Naive thymus-derived CD8-positive, alpha-beta T cell (primary cell): ENCODE data around the gene ASCC1. TPM values are rescaled to one million over a fixed set of nuclear protein-coding genes. Genes with fewer than 3 reads are reported as not detected.

Experiments
- ATAC-seq, 2 donors: fragments of 150-1000 bp; cut with Tn5 transposase in 1 of 2; sonication (Bioruptor Pico), chemical (Tn5 transposase) in 1 of 2; 1 replicate in 1 of 2; 2 replicates in 1 of 2; pipeline ENCODE4 v1.10.0; 2021; ENCODE audit warnings: mild to moderate bottlenecking in 2 of 2, moderate library complexity in 2 of 2
- POLR2A ChIA-PET: fragments of 350-600 bp; sonication (Branson Sonifier 250); formaldehyde crosslinking; loops from one replicate; lab custom pipeline; 2021; ENCODE audit warnings: antibody characterized with exemption; lab: Charles Lee
- DNase-seq, 10 donors: peaks; one replicate each; pipeline versions ENCODE4 v3.0.0 to v3.0.0-alpha.2; 2020 to 2022
- H3K27ac Mint-ChIP-seq, 10 donors: one replicate each; pipeline ENCODE4 v1.8.0; 2020 to 2022; ENCODE audit warnings: mild to moderate bottlenecking in 10 of 10, mixed read lengths in 10 of 10, moderate library complexity in 4 of 10, inconsistent platforms in 1 of 10
- H3K27me3 Mint-ChIP-seq, 5 donors: one replicate each; pipeline ENCODE4 v1.8.0; 2021 to 2022; ENCODE audit warnings: mixed read lengths in 5 of 5
- H3K36me3 Mint-ChIP-seq, 3 donors: one replicate each; pipeline ENCODE4 v1.8.0; 2020 to 2022; ENCODE audit warnings: mixed read lengths in 3 of 3, mild to moderate bottlenecking in 2 of 3, inconsistent platforms in 1 of 3
- H3K4me1 Mint-ChIP-seq, 4 donors: one replicate each; pipeline ENCODE4 v1.8.0; 2021 to 2022; ENCODE audit warnings: mixed read lengths in 4 of 4
- H3K4me3 Mint-ChIP-seq, 10 donors: one replicate each; pipeline ENCODE4 v1.8.0; 2020 to 2022; ENCODE audit warnings: mild to moderate bottlenecking in 10 of 10, mixed read lengths in 10 of 10, moderate library complexity in 6 of 10, inconsistent platforms in 1 of 10
- H3K9me3 Mint-ChIP-seq, 9 donors: one replicate each; pipeline ENCODE4 v1.8.0; 2020 to 2022; ENCODE audit warnings: mixed read lengths in 9 of 9, mild to moderate bottlenecking in 3 of 9, inconsistent platforms in 1 of 9, moderate library complexity in 1 of 9
- polyA plus RNA-seq, 3 donors: library from polyadenylated mRNA; unstranded; fragments of 300-500 nt; fragmentation: Illumina TruSeq; gene quantifications; one replicate each; pipeline ENCODE4 v1.2.3, GENCODE V29; 2021
- total RNA-seq, 8 experiments: library from RNA in 2 of 8; stranded (reverse) in 2 of 8; gene quantifications; one replicate each; pipeline ENCODE4 v1.2.3 and lab custom pipeline; 2021 to 2026

Gene ASCC1
- total and polyA plus RNA-seq, 5 experiments from 2014 or later, result 21.2 to 44.4 (median 24.7) TPM

DNA sequence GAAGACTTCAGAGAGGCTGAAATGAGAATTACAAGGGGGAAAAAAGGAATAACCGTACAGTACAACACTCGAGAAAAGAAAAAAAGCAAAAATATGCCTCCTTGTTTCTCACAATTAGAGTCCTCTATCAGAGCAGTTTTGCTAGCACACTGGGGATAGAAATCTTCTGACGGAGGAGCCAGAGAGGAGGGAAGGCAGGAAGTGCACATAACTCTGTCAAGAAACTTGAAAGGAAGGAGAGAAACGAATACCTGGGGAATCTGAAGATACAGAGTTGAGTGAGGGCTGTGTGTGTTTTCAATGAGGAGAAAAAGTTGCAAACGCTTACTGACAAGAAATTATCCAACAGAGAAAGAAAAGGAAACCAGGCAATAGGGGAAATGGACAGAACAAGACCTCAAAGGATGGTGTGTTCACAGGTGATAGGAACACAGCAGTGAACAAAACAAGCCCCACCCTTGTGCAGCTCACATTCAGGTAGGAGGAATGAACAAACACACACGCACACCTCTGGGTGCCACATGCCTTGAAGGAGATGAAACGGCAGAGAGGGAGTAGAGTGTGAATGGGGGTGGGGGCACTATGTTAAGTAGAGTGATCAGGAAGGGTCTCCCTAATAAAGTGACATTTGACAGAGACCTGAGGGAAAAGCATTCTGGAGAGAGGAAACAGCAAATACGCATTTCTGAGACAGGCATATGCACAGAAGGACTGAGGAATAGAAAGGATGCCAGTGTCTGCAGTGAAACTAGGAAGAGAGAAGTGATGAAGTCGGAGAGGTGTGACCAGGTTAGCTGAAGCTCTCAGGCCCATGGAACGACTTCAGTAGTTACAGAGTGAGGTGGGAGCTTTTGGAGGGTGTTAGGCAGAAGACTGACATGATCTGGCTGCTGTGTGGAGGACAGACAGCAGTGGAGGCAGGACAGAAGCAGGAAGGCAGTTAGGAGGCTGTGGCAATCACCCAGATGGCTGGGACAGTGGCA is 81.0 kb downstream of the ASCC1 start:
- DNase-seq (peak in 4 of 10 donors; percentile 24 to 63 (median 38)), ATAC-seq (peak; percentile 71 to 77)
- Mint-ChIP-seq H3K4me1 (peaks cover 27 to 50% (median 40%) of the 10 kb centered on the region in 4 donors), H3K4me3 (peak overlapping the region; percentile 32 to 75 (median 65)), H3K27me3 (no peaks in the 10 kb centered on the region), H3K27ac (peak overlapping the region; percentile 83 to 95 (median 92)), H3K9me3 (no peaks in the 10 kb centered on the region), H3K36me3 (peaks cover 0 to 12% (median 9%) of the 10 kb centered on the region in 3 donors)
- POLR2A ChIA-PET, result interaction anchor here (0.5 to 1.9 kb wide), 5 partner anchors 9 to 81 kb away, joined by 3 to 5 read pairs (median 3); partner anchors contain the start of genes ANAPC16, ASCC1 and SPOCK2

DNA sequence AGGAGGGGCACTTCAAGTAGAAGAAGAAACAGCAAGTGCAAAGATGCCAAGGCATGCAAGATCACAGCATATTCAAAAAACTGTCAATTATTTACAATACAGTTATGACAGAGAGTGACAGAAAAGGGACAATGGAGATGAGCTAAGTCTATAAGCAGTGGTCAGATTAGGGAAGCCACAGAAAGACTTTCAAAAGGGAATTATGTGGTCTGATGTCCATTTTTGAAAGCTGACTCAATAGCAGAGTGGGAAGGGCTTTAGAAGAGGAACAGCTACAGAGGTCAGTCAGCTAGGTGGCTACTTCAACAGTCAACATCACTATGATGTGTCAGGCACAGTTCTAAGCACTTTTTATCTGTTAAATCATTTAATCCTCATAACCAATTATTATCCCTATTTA is 82.6 kb downstream of the ASCC1 start:
- Mint-ChIP-seq H3K27ac (peak overlapping the region; percentile 1 to 94 (median 90)), H3K36me3 (peaks cover 0 to 14% (median 9%) of the 10 kb centered on the region in 3 donors), H3K4me3 (peak overlapping the region in 3 of 10 donors; percentile 5 to 23 (median 8)), H3K4me1 (peaks cover 26 to 49% (median 37%) of the 10 kb centered on the region in 4 donors), H3K9me3 (no peaks in the 10 kb centered on the region), H3K27me3 (no peaks in the 10 kb centered on the region)
- DNase-seq, result no peak
- no peak for ATAC-seq
- POLR2A ChIA-PET, result interaction anchor here (0.8 to 2.3 kb wide), 3 partner anchors 50 to 82 kb away, joined by 3 to 7 read pairs (median 6); partner anchors contain the start of genes ANAPC16 and ASCC1

DNA sequence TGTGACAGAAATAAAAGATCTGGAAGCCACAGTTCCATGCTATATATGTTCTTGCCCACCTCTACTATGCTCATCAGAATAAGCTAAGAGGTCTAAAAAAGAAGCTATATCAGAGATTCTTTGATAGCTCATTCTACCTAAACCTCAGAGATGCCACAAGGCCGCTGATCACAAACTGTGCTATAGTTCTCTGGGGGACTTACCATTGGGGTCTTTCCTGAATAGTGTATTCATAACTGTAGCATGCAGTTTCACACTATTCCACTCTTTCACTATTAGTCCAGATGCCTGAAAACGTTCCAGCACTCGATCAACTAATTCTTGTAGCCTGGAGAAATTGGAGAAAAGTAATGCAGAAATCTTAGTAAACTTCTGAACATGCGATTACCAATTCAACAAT is 83.2 kb downstream of the ASCC1 start:
- Mint-ChIP-seq H3K36me3 (peaks cover 0 to 18% (median 11%) of the 10 kb centered on the region in 3 donors), H3K27me3 (no peaks in the 10 kb centered on the region), H3K4me1 (peaks cover 25 to 47% (median 37%) of the 10 kb centered on the region in 4 donors), H3K27ac (peak overlapping the region; percentile 1 to 94 (median 90)), H3K9me3 (no peaks in the 10 kb centered on the region), H3K4me3 (peak overlapping the region in 3 of 10 donors; percentile 8 to 51 (median 46))
- POLR2A ChIA-PET, result interaction anchor here (0.6 to 2.3 kb wide), 9 partner anchors 33 to 206 kb away, joined by 3 to 11 read pairs (median 4); partner anchors contain the start of genes ANAPC16, ASCC1 and SPOCK2
- DNase-seq (no peak), ATAC-seq (peak in 1 of 2 donors; percentile 20)

DNA sequence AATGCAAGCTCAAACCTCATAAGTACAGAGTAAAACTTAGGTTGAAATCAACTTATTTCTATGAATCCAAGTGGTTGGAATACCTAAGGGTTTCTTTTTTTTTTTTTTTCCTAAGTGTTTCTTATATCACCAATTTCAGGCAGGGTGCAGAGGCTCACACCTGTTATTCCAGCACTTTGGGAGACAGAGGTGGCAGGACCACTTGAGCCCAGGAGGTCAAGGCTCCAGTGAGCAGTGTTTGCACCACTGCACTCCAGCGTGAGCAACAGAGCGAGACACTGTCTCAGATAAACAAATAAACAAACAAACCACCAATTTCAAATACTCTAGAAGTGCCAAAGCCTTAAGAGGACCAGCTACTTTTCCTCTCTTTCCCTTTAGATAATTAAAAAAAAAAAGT is 88.5 kb downstream of the ASCC1 start:
- Mint-ChIP-seq H3K4me3 (no peak overlapping the region), H3K27ac (peak overlapping the region in 2 of 10 donors; percentile 7 to 81), H3K27me3 (no peaks in the 10 kb centered on the region), H3K9me3 (no peaks in the 10 kb centered on the region), H3K36me3 (peaks cover 0 to 25% (median 4%) of the 10 kb centered on the region in 3 donors), H3K4me1 (peaks cover 11 to 31% (median 25%) of the 10 kb centered on the region in 4 donors)
- POLR2A ChIA-PET, result interaction anchor here (0.6 to 3.7 kb wide), 6 partner anchors 11 to 200 kb away, joined by 3 to 33 read pairs (median 4); partner anchors contain the start of gene SPOCK2
- ATAC-seq (no peak), DNase-seq (no peak)

DNA sequence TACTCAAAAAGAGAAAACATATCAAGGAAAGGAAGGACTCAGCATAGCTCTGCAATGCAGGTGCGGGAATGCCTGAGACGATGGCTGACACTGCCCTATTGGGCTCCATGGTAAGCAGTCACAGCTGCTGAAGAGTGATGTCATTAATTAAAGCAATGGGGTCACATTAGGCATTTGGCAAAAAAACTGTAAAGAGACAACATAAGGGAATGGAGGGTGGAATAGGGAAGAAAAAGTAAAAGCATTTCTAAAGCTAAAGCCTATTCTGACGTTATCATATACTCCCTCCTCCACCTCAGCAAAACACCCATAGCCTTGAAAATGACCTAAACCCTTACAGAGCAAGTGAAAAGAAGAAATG is 89.2 kb downstream of the ASCC1 start:
- Mint-ChIP-seq H3K4me1 (peaks cover 14 to 32% (median 28%) of the 10 kb centered on the region in 4 donors), H3K36me3 (peaks cover 0 to 21% (median 4%) of the 10 kb centered on the region in 3 donors), H3K27me3 (no peaks in the 10 kb centered on the region), H3K9me3 (no peaks in the 10 kb centered on the region), H3K27ac (peak overlapping the region in 8 of 10 donors; percentile 5 to 68 (median 21)), H3K4me3 (no peak overlapping the region)
- DNase-seq, result no peak
- POLR2A ChIA-PET, result interaction anchor here (0.6 to 3.7 kb wide), 11 partner anchors 9 to 200 kb away, joined by 3 to 33 read pairs (median 4); partner anchors contain the start of gene SPOCK2
- ATAC-seq, result no peak

DNA sequence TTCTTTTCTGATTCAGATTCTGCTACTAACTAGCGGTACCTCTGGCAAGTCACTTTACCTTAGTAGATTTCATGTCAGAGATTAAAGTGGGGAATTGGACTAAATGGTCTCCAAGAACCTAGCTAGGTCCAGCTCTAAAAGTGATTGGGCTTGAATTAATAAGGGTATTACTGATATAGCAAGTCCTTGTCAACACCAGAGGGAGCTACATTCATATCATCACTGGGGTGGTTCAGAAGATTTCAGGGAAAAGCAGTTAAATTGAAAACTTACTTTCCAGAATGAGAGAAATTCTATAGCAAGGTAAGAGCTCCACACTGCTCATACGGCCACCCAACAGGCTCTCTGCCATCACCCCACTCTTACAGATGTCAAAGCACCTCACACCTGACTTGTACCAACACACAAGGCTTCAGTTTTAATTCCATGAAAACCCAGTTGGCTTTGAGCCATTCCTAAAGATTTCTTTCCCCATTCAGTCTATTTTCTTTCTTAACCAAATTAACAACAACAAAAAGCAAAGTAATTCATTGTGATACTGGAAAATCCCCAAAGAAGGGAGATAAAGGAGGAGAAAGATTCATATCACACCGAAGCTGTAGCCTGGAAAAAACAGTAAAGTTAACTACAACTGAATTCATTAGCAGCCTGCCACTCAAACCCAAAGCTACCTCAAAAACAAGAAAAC is 89.7 kb downstream of the ASCC1 start:
- no peak for DNase-seq
- POLR2A ChIA-PET, result interaction anchor here (0.5 to 3.7 kb wide), 12 partner anchors 10 to 171 kb away, joined by 3 to 33 read pairs (median 3); partner anchors contain the start of gene SPOCK2
- H3K27ac Mint-ChIP-seq, result peak overlapping the region in 7 of 10 donors; percentile 3 to 68 (median 28)

DNA sequence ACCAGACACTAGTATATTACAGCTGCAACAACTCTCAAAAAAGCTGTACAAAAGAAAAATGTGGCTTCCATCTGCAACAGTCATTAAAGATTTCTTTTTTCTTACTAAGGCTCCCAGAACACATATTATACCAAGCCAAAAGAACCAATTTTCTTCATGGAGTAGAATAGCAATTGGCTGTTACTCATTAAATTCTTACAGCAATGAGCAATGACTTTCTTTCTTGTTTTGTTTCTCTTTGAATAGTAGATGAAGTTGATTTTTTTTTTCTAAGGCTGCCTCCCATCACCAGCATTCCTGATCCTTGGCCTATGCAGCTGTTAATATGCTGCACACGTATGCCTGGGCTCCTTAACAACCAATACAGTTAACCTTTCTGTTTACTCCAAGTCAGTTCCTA is 91.1 kb downstream of the ASCC1 start:
- Mint-ChIP-seq H3K9me3 (no peaks in the 10 kb centered on the region), H3K36me3 (peaks cover 0 to 26% (median 9%) of the 10 kb centered on the region in 3 donors), H3K27ac (peak overlapping the region in 8 of 10 donors; percentile 17 to 84 (median 72)), H3K4me1 (peaks cover 20 to 46% (median 35%) of the 10 kb centered on the region in 4 donors), H3K4me3 (no peak overlapping the region), H3K27me3 (no peaks in the 10 kb centered on the region)
- POLR2A ChIA-PET, result interaction anchor here (0.6 to 3.7 kb wide), 9 partner anchors 10 to 212 kb away, joined by 3 to 33 read pairs (median 3); partner anchors contain the start of gene SPOCK2
- no peak for DNase-seq
- no peak for ATAC-seq

More for the DNA sequence above, 89.7 kb downstream of the ASCC1 start:
- Mint-ChIP-seq H3K36me3 (peaks cover 0 to 20% (median 7%) of the 10 kb centered on the region in 3 donors), H3K4me3 (no peak overlapping the region), H3K9me3 (no peaks in the 10 kb centered on the region), H3K27me3 (no peaks in the 10 kb centered on the region), H3K4me1 (peaks cover 18 to 37% (median 33%) of the 10 kb centered on the region in 4 donors)
- no peak for ATAC-seq

DNA sequence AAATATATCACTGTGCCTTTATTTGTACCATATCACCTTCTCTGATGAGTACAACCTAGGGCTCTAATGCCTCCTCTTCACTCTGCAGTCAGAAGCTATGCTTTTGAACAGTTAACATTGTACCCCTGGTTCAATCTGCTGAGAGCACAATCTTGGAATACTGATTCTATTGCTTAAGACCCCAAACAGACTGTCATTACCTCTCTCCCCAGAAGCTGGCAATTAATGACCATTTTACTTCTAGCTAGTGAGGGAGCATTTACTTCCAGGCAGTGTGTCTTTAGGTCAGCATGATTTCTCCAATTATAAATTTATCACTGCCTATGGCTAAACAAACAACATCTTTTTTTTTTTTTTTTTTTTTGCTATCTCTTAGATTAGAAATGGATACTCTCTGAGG is 91.7 kb downstream of the ASCC1 start:
- POLR2A ChIA-PET, result interaction anchor here (0.6 to 1.4 kb wide), 6 partner anchors 10 to 213 kb away, joined by 3 to 8 read pairs (median 3); no protein-coding TSS in a partner anchor
- DNase-seq (no peak), ATAC-seq (no peak)
- H3K27ac Mint-ChIP-seq, result peak overlapping the region in 9 of 10 donors; percentile 27 to 84 (median 69)
- H3K4me1 Mint-ChIP-seq, result peaks cover 24 to 50% (median 36%) of the 10 kb centered on the region in 4 donors
- H3K9me3 Mint-ChIP-seq, result no peaks in the 10 kb centered on the region
- peaks cover 4 to 27% (median 13%) of the 10 kb centered on the region in 3 donors for H3K36me3 Mint-ChIP-seq
- H3K27me3 Mint-ChIP-seq, result no peaks in the 10 kb centered on the region
- H3K4me3 Mint-ChIP-seq, result no peak overlapping the region

DNA sequence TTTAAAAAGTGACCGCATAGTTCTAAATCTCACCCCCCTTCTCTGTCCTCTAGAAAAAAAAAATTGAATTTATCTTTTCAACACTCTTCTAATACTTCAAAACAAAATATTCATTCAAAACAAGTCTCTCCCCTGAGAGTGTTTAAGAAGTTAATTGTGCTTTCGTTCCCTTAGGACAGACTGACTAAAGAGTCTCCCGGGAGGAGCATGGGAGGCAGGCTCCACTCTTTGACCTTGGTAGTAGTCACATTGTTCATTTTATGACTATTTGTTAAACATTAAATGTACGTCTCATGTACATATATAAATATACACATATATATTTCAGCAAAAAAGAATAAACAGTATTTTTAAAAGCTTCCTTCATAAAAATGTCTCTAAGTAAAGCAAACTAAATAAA is 92.5 kb downstream of the ASCC1 start:
- no peak for DNase-seq
- no peak overlapping the region for H3K4me3 Mint-ChIP-seq
- peaks cover 4 to 31% (median 14%) of the 10 kb centered on the region in 3 donors for H3K36me3 Mint-ChIP-seq
- no peaks in the 10 kb centered on the region for H3K9me3 Mint-ChIP-seq
- H3K4me1 Mint-ChIP-seq, result peaks cover 25 to 52% (median 37%) of the 10 kb centered on the region in 4 donors
- no peaks in the 10 kb centered on the region for H3K27me3 Mint-ChIP-seq
- ATAC-seq, result no peak
- POLR2A ChIA-PET, result interaction anchor here (1.0 to 3.3 kb wide), 3 partner anchors 35 to 214 kb away, joined by 3 to 28 read pairs (median 3); partner anchors contain the start of gene SPOCK2
- peak overlapping the region in 6 of 10 donors; percentile 47 to 73 (median 57) for H3K27ac Mint-ChIP-seq

DNA sequence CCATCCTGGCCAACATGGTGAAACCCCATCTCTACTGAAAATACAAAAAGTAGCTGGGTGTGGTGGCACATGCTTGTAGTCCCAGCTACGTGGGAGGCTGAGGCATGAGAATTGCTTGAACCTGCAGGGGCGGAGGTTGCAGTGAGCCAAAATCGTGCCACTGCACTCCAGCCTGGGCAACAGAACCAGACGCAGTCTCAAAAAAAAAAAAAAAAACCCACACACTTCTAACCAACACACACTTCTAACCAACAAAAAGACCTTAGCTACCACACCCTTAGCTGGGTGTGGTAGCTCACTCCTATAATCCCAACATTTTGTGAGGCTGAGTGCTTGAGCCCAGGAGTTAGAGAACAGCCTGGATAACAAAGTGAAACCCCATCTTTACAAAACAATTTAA is 93.9 kb downstream of the ASCC1 start:
- no peak for DNase-seq
- peak overlapping the region in 9 of 10 donors; percentile 40 to 82 (median 62) for H3K27ac Mint-ChIP-seq
- H3K9me3 Mint-ChIP-seq, result no peaks in the 10 kb centered on the region
- peak overlapping the region in 7 of 10 donors; percentile 6 to 60 (median 30) for H3K4me3 Mint-ChIP-seq
- H3K36me3 Mint-ChIP-seq, result peaks cover 8 to 29% (median 18%) of the 10 kb centered on the region in 3 donors
- no peaks in the 10 kb centered on the region for H3K27me3 Mint-ChIP-seq
- POLR2A ChIA-PET, result interaction anchor here (0.6 to 3.3 kb wide), 12 partner anchors 14 to 228 kb away, joined by 3 to 28 read pairs (median 4); partner anchors contain the start of gene SPOCK2
- peaks cover 25 to 52% (median 36%) of the 10 kb centered on the region in 4 donors for H3K4me1 Mint-ChIP-seq
- peak; percentile 30 to 63 for ATAC-seq

DNA sequence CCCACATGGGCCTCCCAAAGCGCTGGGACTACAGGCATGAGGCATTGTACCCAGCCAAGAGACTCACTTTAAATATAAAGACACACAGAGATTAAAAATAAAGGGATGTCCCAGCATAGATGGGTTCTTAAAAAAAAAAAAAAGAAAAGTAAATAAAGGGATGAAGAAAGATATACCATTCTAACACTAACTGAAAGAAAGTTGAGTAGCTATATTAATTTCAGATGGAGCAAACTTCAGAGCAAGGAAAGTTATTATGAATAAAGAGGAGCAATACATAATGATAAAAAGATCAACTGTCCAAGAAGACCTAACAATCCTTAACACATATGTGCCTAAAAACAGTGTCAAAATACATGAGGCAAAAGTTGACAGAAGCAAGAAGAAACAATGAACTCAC is 94.7 kb downstream of the ASCC1 start:
- no peaks in the 10 kb centered on the region for H3K27me3 Mint-ChIP-seq
- peaks cover 0 to 2% (median 0%) of the 10 kb centered on the region in 9 donors for H3K9me3 Mint-ChIP-seq
- peaks cover 20 to 48% (median 32%) of the 10 kb centered on the region in 4 donors for H3K4me1 Mint-ChIP-seq
- peak overlapping the region in 7 of 10 donors; percentile 40 to 82 (median 63) for H3K27ac Mint-ChIP-seq
- peaks cover 11 to 23% (median 22%) of the 10 kb centered on the region in 3 donors for H3K36me3 Mint-ChIP-seq
- ATAC-seq, result no peak
- POLR2A ChIA-PET, result interaction anchor here (0.6 to 3.3 kb wide), 5 partner anchors 13 to 136 kb away, joined by 4 to 28 read pairs (median 5); partner anchors contain the start of gene SPOCK2
- DNase-seq, result no peak
- H3K4me3 Mint-ChIP-seq, result peak overlapping the region in 4 of 10 donors; percentile 22 to 60 (median 36)
